Endothelial cell of umbilical vein (primary cell): ENCODE measurements around the gene IMPA2. TPM values are rescaled to one million over a fixed set of nuclear protein-coding genes. Genes with fewer than 3 reads are reported as not detected.

Experiments
- BruUV-seq: library from RNA; stranded (reverse); fragments of 400-500 nt; replicated peaks from 2 replicates; lab custom pipeline; 2021; lab: Mats Ljungman, UMichigan
- CTCF ChIA-PET: fragments of 300-600, 350-600 bp; sonication (Branson Sonifier 250); formaldehyde crosslinking; loops from one replicate; lab custom pipeline; 2021; ENCODE audit warnings: antibody characterized with exemption, inconsistent platforms; lab: Charles Lee
- POLR2A ChIA-PET: fragments of 300-600, 350-600 bp; sonication (Branson Sonifier 250); formaldehyde crosslinking; loops from one replicate; lab custom pipeline; 2021; ENCODE audit warnings: antibody characterized with exemption, inconsistent platforms; lab: Charles Lee
- DNase-seq: peaks from one replicate; pipeline ENCODE4 v3.0.0-alpha.2; 2011; ENCODE audit warnings: low read depth, low spot score
- FAIRE-seq: peaks from 2 replicates; lab custom pipeline; 2011; peaks lifted over from hg19 to GRCh38; lab: Jason Lieb, UNC
- H2AFZ ChIP-seq: 2 replicates; pipeline ENCODE4 v1.6.0; 2012; ENCODE audit warnings: low read depth, low read length, control low read depth, inconsistent platforms
- H3K27ac ChIP-seq: 2 replicates; pipeline ENCODE4 v1.5.1; 2011; ENCODE audit warnings: low read depth, mild to moderate bottlenecking, control low read depth, low read length, moderate library complexity; ENCODE audit not compliant: insufficient read depth
- H3K27me3 ChIP-seq, 2 experiments: 2 replicates each; pipeline versions ENCODE4 v1.6.0 to v1.6.1; 2011; ENCODE audit warnings: low read length in 2 of 2, mixed read lengths in 1 of 2; ENCODE audit not compliant: control insufficient read depth in 2 of 2, insufficient read depth in 2 of 2
- H3K36me3 ChIP-seq, 2 experiments: 2 replicates in 1 of 2; 3 replicates in 1 of 2; pipeline ENCODE4 v1.5.1; 2011; ENCODE audit warnings: low read length in 2 of 2, mild to moderate bottlenecking in 1 of 2, moderate library complexity in 1 of 2; ENCODE audit not compliant: control insufficient read depth in 2 of 2, insufficient read depth in 2 of 2; ENCODE audit errors: extremely low read depth in 1 of 2
- H3K4me1 ChIP-seq: 3 replicates; pipeline ENCODE4 v1.5.1; 2011; ENCODE audit warnings: mild to moderate bottlenecking, low read length; ENCODE audit not compliant: control insufficient read depth, insufficient read depth; ENCODE audit errors: extremely low read depth
- H3K4me2 ChIP-seq: 2 replicates; pipeline ENCODE4 v1.6.1; 2011; ENCODE audit warnings: low read length, control low read depth, mixed read lengths; ENCODE audit not compliant: insufficient read depth
- H3K4me3 ChIP-seq, 3 experiments: fragments of 200-600 bp in 1 of 3; sonication (generic), shearing (Covaris generic) in 1 of 3; replicated peaks in 1 of 3; 2 replicates each; pipeline ENCODE4 v1.5.1; 2011 to 2016; ENCODE audit warnings: control low read depth in 3 of 3, low read length in 3 of 3, mild to moderate bottlenecking in 2 of 3, inconsistent platforms in 1 of 3, low read depth in 1 of 3, moderate library complexity in 1 of 3; ENCODE audit not compliant: insufficient read depth in 1 of 3
- H3K79me2 ChIP-seq: 2 replicates; pipeline ENCODE4 v1.6.0; 2012; ENCODE audit warnings: low read length, inconsistent platforms; ENCODE audit not compliant: control insufficient read depth, insufficient read depth
- H3K9ac ChIP-seq: replicated peaks from 2 replicates; pipeline ENCODE3; 2011; ENCODE audit warnings: low read length, control low read depth; ENCODE audit not compliant: insufficient read depth; ENCODE audit errors: extremely low read depth
- H3K9me1 ChIP-seq: replicated peaks from 3 replicates; pipeline ENCODE4 v1.6.0; 2011; ENCODE audit warnings: mild to moderate bottlenecking, low read length; ENCODE audit not compliant: control insufficient read depth, insufficient read depth; ENCODE audit errors: extremely low read depth
- H3K9me3 ChIP-seq: replicated peaks from 2 replicates; pipeline ENCODE4 v1.5.1; 2012; ENCODE audit warnings: low read length, inconsistent platforms; ENCODE audit not compliant: control insufficient read depth, insufficient read depth
- H4K20me1 ChIP-seq: replicated peaks from 2 replicates; pipeline ENCODE3; 2011; ENCODE audit warnings: mild to moderate bottlenecking, low read length; ENCODE audit not compliant: control insufficient read depth, insufficient read depth; ENCODE audit errors: extremely low read depth
- CTCF ChIP-seq, 2 donors: IDR thresholded peaks; 1 replicate in 1 of 2; 2 replicates in 1 of 2; pipeline ENCODE4 v1.5.1; 2011; ENCODE audit warnings: low read length in 2 of 2, mild to moderate bottlenecking in 2 of 2, moderate library complexity in 2 of 2, control low read depth in 1 of 2, inconsistent platforms in 1 of 2, low read depth in 1 of 2; ENCODE audit not compliant: insufficient read depth in 1 of 2; ENCODE audit errors: extremely low read depth in 1 of 2
- EZH2 ChIP-seq: IDR thresholded peaks from 2 replicates; pipeline ENCODE4 v1.6.1; 2012; ENCODE audit warnings: borderline replicate concordance, low read depth, mild to moderate bottlenecking, moderate library complexity, low read length, inconsistent platforms; ENCODE audit not compliant: severe bottlenecking
- FOS ChIP-seq: IDR thresholded peaks from 2 replicates; pipeline ENCODE4 v1.6.1; 2011; ENCODE audit warnings: mild to moderate bottlenecking, low read length, moderate library complexity, borderline replicate concordance; ENCODE audit not compliant: insufficient read depth
- GATA2 ChIP-seq: IDR thresholded peaks from 2 replicates; pipeline ENCODE4 v1.7.0; 2011; ENCODE audit warnings: low read depth, mild to moderate bottlenecking, moderate library complexity, mixed read lengths, low read length; ENCODE audit not compliant: insufficient read length, insufficient read depth
- JUN ChIP-seq: IDR thresholded peaks from 2 replicates; pipeline ENCODE4 v1.6.1; 2011; ENCODE audit warnings: borderline replicate concordance, low read depth; ENCODE audit not compliant: insufficient read length, insufficient read depth
- MYC ChIP-seq: IDR thresholded peaks from one replicate; pipeline ENCODE4 v1.6.1; 2011; ENCODE audit warnings: mild to moderate bottlenecking, low read depth, low read length
- POLR2A ChIP-seq: IDR thresholded peaks from 2 replicates; pipeline ENCODE4 v1.6.1; 2012; ENCODE audit warnings: low read depth, mild to moderate bottlenecking, control low read depth, low read length
- POLR2AphosphoS5 ChIP-seq: IDR thresholded peaks from 2 replicates; pipeline ENCODE4 v1.6.1; 2012; ENCODE audit warnings: low read depth, mild to moderate bottlenecking, control low read depth, low read length, moderate library complexity; ENCODE audit not compliant: insufficient read depth
- dilution Hi-C: fragments of 300-500 bp; cut with MboI; formaldehyde crosslinking; loops from one replicate; pipeline ENCODE4 v1.15.0; 2019; ENCODE audit warnings: low sequenced_read_pairs; ENCODE audit not compliant: extremely low pct_ligation_motif_present
- intact Hi-C: fragments of 100-400 bp; cut with micrococcal nuclease; formaldehyde crosslinking; loops from one replicate; pipeline ENCODE4 v1.10.0; 2022
- polyA plus RNA-seq, 4 experiments: library from polyadenylated mRNA; depleted of rRNA in 3 of 4; stranded (reverse) in 3 of 4; unstranded in 1 of 4; fragments of >200 nt; gene quantifications; 2 replicates each; pipeline versions ENCODE4 v1.2.1 to v1.2.3, GENCODE V29; 2011 to 2012; ENCODE audit warnings: missing spikeins in 1 of 4
- total RNA-seq: library from RNA; stranded (reverse); gene quantifications from 2 replicates; pipeline ENCODE4 v1.2.3, GENCODE V29; 2021
- TF ChIP-seq, protein P1 (sequence below): IDR thresholded peaks from 2 replicates; pipeline ENCODE4 v1.6.1; 2011; ENCODE audit not compliant: insufficient read depth, insufficient read length

IMPA2 gene
- total and polyA plus RNA-seq, 2 donors (not counting 3 experiments of a cell fraction or from before 2014, with no cell fraction given), result 6.1 to 8.0 TPM

DNA sequence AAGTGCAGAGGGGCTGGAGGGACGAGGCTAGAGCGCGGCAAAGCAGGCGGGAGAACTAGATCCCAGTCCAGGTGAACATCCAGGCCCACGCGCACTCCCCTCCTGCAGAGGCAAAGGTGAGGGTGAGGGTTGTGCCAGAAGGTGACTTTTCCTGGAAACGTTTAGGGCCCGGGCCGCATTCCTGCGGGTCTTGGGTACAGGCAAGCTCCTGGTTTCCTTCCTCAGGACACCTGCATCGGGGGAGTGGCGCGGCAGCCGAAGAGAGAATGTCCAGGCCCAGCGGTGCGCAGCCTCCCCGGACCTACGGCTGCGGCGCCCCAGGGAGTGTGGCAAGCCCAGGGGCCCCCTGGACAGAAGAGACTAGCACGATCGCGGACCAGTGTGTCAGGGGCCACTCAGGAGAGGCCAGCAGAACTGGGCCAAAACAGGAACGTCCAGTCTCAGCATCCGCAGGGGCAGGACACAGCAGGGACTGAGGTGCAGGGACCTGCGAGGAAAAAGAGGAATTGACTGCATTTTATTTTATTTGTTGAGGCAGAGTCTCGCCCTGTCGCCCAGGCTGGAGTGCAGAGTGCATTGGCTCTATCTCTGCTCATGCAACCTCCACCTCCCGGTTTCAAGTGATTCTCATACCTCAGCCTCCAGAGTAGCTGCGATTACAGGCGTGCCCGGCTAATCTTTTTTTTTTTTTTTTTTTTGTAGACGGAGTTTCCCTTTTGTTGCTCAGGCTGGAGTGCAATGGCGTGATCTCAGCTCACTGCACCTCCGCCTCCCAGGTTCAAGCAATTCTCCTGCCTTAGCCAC, 8.7 kb upstream of the IMPA2 start:
- no peaks in the 10 kb centered on the region for H3K4me1 ChIP-seq
- CTCF ChIA-PET, result no interaction called here

More for the DNA sequence above, 8.7 kb upstream of the IMPA2 start:
- Histone ChIP-seq H3K9me3 (no peaks in the 10 kb centered on the region), H4K20me1 (no peaks in the 10 kb centered on the region), H3K36me3 (no peaks in the 10 kb centered on the region), H3K27ac (no peak overlapping the region), H3K4me2 (no peak overlapping the region), H3K4me3 (no peak overlapping the region), H2AFZ (no peak overlapping the region), H3K9me1 (no peaks in the 10 kb centered on the region), H3K79me2 (no peaks in the 10 kb centered on the region), H3K27me3 (no peaks in the 10 kb centered on the region), H3K9ac (no peak overlapping the region)
- no peak for DNase-seq
- no peak for FAIRE-seq
- TF ChIP-seq, protein P1, sequence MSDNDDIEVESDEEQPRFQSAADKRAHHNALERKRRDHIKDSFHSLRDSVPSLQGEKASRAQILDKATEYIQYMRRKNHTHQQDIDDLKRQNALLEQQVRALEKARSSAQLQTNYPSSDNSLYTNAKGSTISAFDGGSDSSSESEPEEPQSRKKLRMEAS, result no peak
- TF ChIP-seq FOS (no peak), GATA2 (no peak), JUN (no peak), POLR2A (no peak), POLR2AphosphoS5 (no peak), MYC (no peak), CTCF (IDR thresholded peaks at IDR 0.05; ENCODE audit: extremely low read depth in 1 of 2, insufficient read depth in 1 of 2, low read depth in 1 of 2, low read length in 2 of 2) (no peak), EZH2 (no peak)
- no TSS peak for BruUV-seq
- dilution Hi-C loops (no loop called here), intact Hi-C loops (no loop called here)
- POLR2A ChIA-PET, result no interaction called here
